ENCODE measurements around the gene ADORA2A. TPM values are rescaled to one million over a fixed set of nuclear protein-coding genes. Genes with fewer than 3 reads are reported as not detected.

ADORA2A gene
- total and polyA plus RNA-seq, 8 donors: 0.58 to 7.1 (median 1.6) TPM; not detected in 1

DNA sequence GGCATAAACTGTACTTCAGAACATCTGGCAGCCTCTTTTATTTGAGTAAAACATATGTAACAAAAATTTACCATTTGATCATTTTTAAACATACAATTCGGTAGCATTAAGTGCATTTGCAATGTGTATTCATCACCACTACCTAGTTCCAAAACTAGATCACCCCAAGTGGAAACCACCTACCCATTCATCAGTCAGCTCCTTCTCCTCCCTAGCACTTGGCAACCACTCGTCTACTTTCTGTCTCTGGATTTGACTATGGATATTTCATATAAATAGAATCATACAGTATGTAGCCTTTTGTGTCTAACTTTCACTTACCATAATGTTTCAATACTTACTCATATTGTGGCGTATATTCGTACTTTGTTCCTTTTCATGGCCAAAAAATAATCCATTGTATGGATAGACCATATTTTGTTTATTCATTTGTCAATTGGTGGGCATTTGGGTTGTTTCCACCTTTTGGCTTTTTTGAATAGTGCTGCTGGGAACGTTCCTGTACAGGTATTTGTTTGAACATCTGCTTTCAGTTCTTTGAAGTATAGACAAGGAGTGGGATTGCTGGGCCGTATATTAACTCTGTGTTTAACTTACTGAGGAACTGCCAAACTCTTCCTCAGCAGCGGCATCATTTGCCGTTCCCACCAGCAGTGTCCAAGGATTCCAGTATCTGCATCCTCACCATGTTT lies 27.2 kb upstream of the ADORA2A start:
- DNase-seq: no peak
- H3K27me3 ChIP-seq: no peaks in the 10 kb centered on the region
- no peak overlapping the region for H3K4me3 ChIP-seq
- TF ChIP-seq POLR2AphosphoS5 (IDR thresholded peaks at IDR 0.05) (no peak), EP300 (IDR thresholded peaks at IDR 0.05) (no peak), POLR2A (IDR thresholded peaks at IDR 0.05) (no peak)
- TF ChIP-seq, protein P1, sequence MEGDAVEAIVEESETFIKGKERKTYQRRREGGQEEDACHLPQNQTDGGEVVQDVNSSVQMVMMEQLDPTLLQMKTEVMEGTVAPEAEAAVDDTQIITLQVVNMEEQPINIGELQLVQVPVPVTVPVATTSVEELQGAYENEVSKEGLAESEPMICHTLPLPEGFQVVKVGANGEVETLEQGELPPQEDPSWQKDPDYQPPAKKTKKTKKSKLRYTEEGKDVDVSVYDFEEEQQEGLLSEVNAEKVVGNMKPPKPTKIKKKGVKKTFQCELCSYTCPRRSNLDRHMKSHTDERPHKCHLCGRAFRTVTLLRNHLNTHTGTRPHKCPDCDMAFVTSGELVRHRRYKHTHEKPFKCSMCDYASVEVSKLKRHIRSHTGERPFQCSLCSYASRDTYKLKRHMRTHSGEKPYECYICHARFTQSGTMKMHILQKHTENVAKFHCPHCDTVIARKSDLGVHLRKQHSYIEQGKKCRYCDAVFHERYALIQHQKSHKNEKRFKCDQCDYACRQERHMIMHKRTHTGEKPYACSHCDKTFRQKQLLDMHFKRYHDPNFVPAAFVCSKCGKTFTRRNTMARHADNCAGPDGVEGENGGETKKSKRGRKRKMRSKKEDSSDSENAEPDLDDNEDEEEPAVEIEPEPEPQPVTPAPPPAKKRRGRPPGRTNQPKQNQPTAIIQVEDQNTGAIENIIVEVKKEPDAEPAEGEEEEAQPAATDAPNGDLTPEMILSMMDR (IDR thresholded peaks at IDR 0.05): no peak
- peaks cover 19 to 46% (median 40%) of the 10 kb centered on the region in 4 donors for H3K36me3 ChIP-seq
- H3K27ac ChIP-seq: peak overlapping the region in 2 of 5 donors; percentile 51 to 76
- peaks cover 17 to 36% (median 29%) of the 10 kb centered on the region in 4 donors for H3K4me1 ChIP-seq
- intact Hi-C loops (cut with DNase I; ENCODE audit: low total_unique reads): no loop called here
- 60 to 70% (median 64%) methylated on average over 8 of the region's 8 CpGs for WGBS, 5 donors
- no peaks in the 10 kb centered on the region for H3K9me3 ChIP-seq

DNA sequence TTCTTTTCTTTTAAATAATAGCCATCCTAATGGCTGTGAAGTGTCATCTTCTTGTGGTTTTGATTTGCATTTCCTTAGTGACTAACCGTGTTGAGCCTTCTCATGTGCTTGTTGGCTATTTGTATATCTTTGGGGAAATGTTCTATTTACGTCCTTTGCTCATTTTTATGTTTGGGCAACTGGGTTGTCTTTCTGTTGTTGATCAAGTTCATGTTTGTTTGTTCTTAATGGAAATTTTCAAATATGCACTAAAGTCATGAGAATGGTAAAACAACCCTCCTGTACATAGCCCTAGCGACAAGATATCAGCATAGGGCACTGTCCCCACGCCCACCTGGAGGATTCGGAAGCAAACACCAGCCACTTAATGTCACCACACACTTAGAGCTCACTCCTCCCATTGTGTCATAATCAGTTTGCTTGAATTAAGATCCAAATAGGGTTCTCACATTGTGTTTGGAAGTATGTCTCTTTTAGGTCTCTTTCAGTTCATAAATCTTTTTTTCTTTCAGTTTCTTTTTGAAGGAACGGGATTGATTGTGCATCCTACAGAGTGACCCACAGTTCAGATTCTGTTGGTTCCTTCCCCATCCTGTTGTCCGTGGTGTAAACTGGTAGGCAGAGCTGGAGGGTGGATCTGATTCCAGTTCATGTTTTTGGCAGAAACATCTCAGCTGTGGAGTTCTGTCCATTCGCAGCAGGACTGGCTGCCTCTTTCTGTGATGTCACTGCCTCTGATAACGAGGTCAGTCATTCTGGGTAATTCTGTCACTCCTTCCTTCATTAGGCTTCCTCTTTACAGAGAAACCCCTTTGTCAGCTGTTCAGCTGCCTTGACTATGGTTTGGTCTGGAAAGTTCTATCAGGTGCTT lies 26.4 kb upstream of the ADORA2A start:
- no peak overlapping the region for H3K4me3 ChIP-seq
- DNase-seq: no peak
- no peaks in the 10 kb centered on the region for H3K27me3 ChIP-seq
- 63 to 73% (median 70%) methylated on average over 9 of the region's 9 CpGs for WGBS, 5 donors
- intact Hi-C loops (cut with DNase I; ENCODE audit: low total_unique reads): no loop called here
- peak overlapping the region in 4 of 5 donors; percentile 17 to 76 (median 48) for H3K27ac ChIP-seq
- H3K9me3 ChIP-seq: no peaks in the 10 kb centered on the region
- peaks cover 13 to 42% (median 32%) of the 10 kb centered on the region in 4 donors for H3K36me3 ChIP-seq
- TF ChIP-seq, protein P1 (IDR thresholded peaks at IDR 0.05): no peak
- TF ChIP-seq POLR2AphosphoS5 (IDR thresholded peaks at IDR 0.05) (no peak), EP300 (IDR thresholded peaks at IDR 0.05) (no peak), POLR2A (IDR thresholded peaks at IDR 0.05) (no peak)
- H3K4me1 ChIP-seq: peaks cover 17 to 36% (median 29%) of the 10 kb centered on the region in 4 donors

DNA sequence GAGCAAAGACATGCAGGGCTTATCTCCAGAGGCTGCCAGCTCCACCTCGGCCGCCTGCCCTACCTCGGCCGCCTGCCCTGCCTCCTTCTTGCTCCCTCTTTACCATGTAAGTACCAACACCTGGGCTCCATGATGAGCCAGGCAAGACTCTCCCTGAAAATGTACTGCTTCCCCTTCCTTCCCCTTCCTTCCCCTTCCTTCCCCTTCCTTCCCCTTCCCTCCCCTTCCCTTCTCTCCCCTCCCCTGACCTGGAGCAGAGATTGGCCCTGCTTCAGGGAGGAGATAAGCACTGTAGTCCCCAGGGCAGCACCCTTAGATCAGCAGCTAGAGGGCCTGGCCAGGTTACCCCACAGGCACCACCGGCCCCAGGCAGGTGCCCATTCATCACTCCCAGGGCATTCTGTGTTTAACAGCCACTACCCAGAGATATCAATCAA lies 25.4 kb upstream of the ADORA2A start:
- DNase-seq: no peak
- WGBS, 5 donors: 69 to 84% (median 77%) methylated on average over 5 of the region's 5 CpGs

More for the DNA sequence above, 25.4 kb upstream of the ADORA2A start:
- Histone ChIP-seq H3K36me3 (peaks cover 6 to 32% (median 22%) of the 10 kb centered on the region in 4 donors), H3K9me3 (no peaks in the 10 kb centered on the region), H3K27ac (peak overlapping the region in 4 of 5 donors; percentile 24 to 76 (median 52)), H3K27me3 (no peaks in the 10 kb centered on the region), H3K4me1 (peaks cover 17 to 46% (median 33%) of the 10 kb centered on the region in 4 donors), H3K4me3 (no peak overlapping the region)
- intact Hi-C loops (cut with DNase I; ENCODE audit: low total_unique reads): no loop called here
- TF ChIP-seq EP300 (IDR thresholded peaks at IDR 0.05): no peak
- TF ChIP-seq, protein P1 (IDR thresholded peaks at IDR 0.05): no peak
- TF ChIP-seq POLR2A (IDR thresholded peaks at IDR 0.05): no peak
- TF ChIP-seq POLR2AphosphoS5 (IDR thresholded peaks at IDR 0.05): no peak

All from stomach (tissue), 9 donors.